Activated CD8-positive, alpha-beta T cell treated with anti-CD3 and anti-CD28 coated beads, Interleukin-2, amount 10 ng/mL, durations not matched to agents 7 days and 5 days (primary cell): ENCODE measurements around the gene CHMP3. TPM values are rescaled to one million over a fixed set of nuclear protein-coding genes. Genes with fewer than 3 reads are reported as not detected.
"Not testable (repeated sequence)": the region's sequence is repeated elsewhere in the genome, so short reads cannot be mapped to it uniquely, and the experiment has no call there.

Source experiments
- ATAC-seq: fragments of 150-1000 bp; cut with Tn5 transposase; one replicate; pipeline ENCODE4 v1.10.0; 2021; ENCODE audit warnings: moderate library complexity
- CTCF ChIA-PET: fragments of 350-600 bp; sonication (Branson Sonifier 250); formaldehyde crosslinking; loops from one replicate; lab custom pipeline; 2021; ENCODE audit warnings: antibody characterized with exemption; lab: Charles Lee
- POLR2A ChIA-PET: fragments of 350-600 bp; sonication (Branson Sonifier 250); formaldehyde crosslinking; loops from one replicate; lab custom pipeline; 2021; ENCODE audit warnings: antibody characterized with exemption; lab: Charles Lee
- DNase-seq: peaks from one replicate; pipeline ENCODE4 v3.0.0-alpha.2; 2020
- H3K27ac Mint-ChIP-seq: one replicate; pipeline ENCODE4 v1.8.0; 2021; ENCODE audit warnings: mild to moderate bottlenecking, mixed read lengths
- H3K27me3 Mint-ChIP-seq: one replicate; pipeline ENCODE4 v1.8.0; 2021; ENCODE audit warnings: low read depth, mixed read lengths
- H3K36me3 Mint-ChIP-seq: one replicate; pipeline ENCODE4 v1.8.0; 2021; ENCODE audit warnings: low read depth, mixed read lengths
- H3K4me1 Mint-ChIP-seq: one replicate; pipeline ENCODE4 v1.8.0; 2021; ENCODE audit warnings: low read depth, mixed read lengths
- H3K4me3 Mint-ChIP-seq: one replicate; pipeline ENCODE4 v1.8.0; 2021; ENCODE audit warnings: mild to moderate bottlenecking, mixed read lengths
- H3K9me3 Mint-ChIP-seq: one replicate; pipeline ENCODE4 v1.8.0; 2022; ENCODE audit warnings: mixed read lengths; ENCODE audit not compliant: insufficient read depth
- total RNA-seq, 2 experiments: library from RNA; stranded (reverse); gene quantifications; one replicate each; pipeline ENCODE4 v1.2.3, GENCODE V29; 2021

CHMP3 gene
- total RNA-seq, 2 experiments from 2014 or later = 38.4 to 39.9 TPM

DNA sequence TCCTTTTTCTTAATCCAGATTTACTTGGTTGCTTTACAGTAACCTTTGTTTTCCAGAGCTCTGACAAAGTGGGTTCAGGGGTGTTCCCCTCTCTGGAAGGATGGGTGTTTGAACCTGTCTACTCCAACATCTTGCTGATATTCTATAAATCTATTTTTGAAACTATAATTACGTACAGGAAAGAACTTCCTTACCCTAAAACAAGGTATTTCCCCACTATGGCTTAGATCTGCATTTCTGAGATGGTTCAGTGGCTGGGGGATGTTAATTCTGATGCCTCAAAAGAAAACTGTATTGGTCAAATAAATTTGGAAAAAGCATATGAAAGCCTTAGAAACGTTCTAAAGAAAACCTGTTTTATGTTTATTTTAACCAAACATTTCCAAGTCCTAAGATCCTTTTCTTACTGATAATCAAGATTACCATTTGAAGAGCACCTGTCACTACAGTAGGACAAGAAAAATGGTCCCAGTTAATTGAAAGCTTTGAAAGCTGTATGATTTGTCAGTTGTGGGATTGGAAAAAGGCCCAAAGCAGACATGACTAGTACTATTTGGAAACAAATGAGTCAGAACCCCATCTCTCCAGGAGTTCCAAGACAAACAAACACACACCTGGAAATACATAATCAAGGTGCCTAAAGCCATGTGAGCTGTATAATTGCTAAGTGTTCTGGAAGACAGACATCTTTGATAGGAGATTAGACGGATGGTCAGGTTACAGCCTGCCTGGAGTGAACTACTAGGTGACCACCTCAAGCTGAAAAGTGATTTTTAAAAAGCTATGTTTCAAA, 64.6 kb downstream of the CHMP3 start:
- ATAC-seq (no peak), DNase-seq (no peak)
- CTCF ChIA-PET = interaction anchor here (1.4 kb wide), 1 partner anchor 9 kb away, joined by 3 read pairs; no protein-coding TSS in a partner anchor
- peaks cover 35% of the 10 kb centered on the region for H3K9me3 Mint-ChIP-seq
- H3K4me1 Mint-ChIP-seq = peaks cover 3% of the 10 kb centered on the region
- H3K27ac Mint-ChIP-seq = no peak overlapping the region
- H3K27me3 Mint-ChIP-seq = no peaks in the 10 kb centered on the region
- H3K4me3 Mint-ChIP-seq = no peak overlapping the region
- POLR2A ChIA-PET = interaction anchor here (1.0 kb wide), 1 partner anchor 31 kb away, joined by 3 read pairs; no protein-coding TSS in a partner anchor
- H3K36me3 Mint-ChIP-seq = peaks cover 97% of the 10 kb centered on the region

DNA sequence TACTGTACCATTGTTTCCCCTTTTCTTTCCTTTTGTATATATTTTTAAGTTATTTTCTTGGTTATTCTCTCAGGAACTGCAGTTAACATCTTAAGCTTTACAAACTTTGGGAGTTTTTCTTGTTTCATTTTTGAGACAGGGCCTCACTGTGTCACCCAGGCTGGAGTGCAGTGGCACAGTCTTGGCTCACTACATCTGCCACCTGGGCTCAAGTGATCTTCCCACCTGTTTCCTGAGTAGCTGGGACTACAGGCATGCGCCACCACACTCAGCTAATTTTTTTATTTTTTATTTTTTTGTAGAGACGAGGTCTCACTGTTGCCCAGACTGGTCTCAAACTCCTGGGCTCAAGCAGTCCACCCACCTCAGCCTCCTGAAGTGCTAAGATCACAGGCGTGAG, 66.9 kb downstream of the CHMP3 start:
- DNase-seq, H3K4me1 Mint-ChIP-seq, POLR2A ChIA-PET, H3K27ac Mint-ChIP-seq, H3K4me3 Mint-ChIP-seq, ATAC-seq, H3K27me3 Mint-ChIP-seq: not testable (repeated sequence)
- H3K9me3 Mint-ChIP-seq = peaks cover 35% of the 10 kb centered on the region
- CTCF ChIA-PET = interaction anchor here (1.1 to 1.3 kb wide), 2 partner anchors 15 to 78 kb away, joined by 3 read pairs; no protein-coding TSS in a partner anchor
- peaks cover 91% of the 10 kb centered on the region for H3K36me3 Mint-ChIP-seq

DNA sequence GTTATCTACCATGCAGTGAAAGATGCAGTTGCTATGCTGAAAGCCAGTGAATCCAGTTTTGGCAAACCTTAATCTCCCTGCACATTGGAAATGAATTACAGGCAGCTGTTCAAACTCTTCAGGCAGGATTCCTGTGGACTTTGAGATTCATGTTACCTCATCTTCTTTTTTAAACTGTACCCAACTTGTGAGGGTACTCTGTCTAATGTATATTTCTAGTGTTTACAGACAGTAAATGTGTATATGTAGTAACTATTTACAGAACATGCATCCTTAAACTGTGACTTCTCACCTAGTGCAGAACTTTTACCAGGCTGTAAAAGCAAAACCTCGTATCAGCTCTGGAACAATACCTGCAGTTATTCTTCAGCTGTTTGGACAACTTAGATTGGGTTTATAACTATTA, 71.2 kb downstream of the CHMP3 start:
- Mint-ChIP-seq H3K36me3 (peaks cover 86% of the 10 kb centered on the region), H3K9me3 (peaks cover 7% of the 10 kb centered on the region), H3K27ac (no peak overlapping the region), H3K4me1 (peaks cover 3% of the 10 kb centered on the region), H3K27me3 (no peaks in the 10 kb centered on the region), H3K4me3 (no peak overlapping the region)
- DNase-seq (no peak), ATAC-seq (no peak)
- ChIA-PET POLR2A (no interaction called here), CTCF (no interaction called here)

GRCh38 chr2:86491088-86491487, 72.2 kb downstream of the CHMP3 start:
- Mint-ChIP-seq H3K9me3 (peaks cover 5% of the 10 kb centered on the region), H3K27me3 (no peaks in the 10 kb centered on the region), H3K27ac (no peak overlapping the region), H3K4me1 (peaks cover 3% of the 10 kb centered on the region), H3K4me3 (no peak overlapping the region), H3K36me3 (peaks cover 86% of the 10 kb centered on the region)
- CTCF ChIA-PET = interaction anchor here (1.0 kb wide), 1 partner anchor 12 kb away, joined by 3 read pairs; no protein-coding TSS in a partner anchor
- POLR2A ChIA-PET = no interaction called here
- no peak for DNase-seq
- no peak for ATAC-seq

DNA sequence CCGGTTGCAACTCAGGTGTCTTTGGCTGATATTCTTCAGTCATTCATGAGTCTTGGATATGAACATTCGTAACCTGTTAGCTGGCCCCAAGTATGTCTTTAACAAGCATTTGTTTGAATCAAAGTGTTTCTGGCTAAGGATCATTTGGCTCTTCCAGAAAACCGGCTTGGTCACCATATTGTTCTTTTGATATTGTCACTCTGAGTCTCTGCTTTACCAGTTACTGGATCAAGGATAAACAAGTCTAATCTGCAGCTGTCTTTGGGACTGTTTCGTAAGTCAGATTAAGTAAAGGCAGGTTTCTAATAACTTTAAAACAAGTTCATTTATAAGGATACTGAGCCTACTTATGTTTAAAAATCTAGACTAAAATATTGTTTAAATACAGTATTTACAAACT, 73.0 kb downstream of the CHMP3 start:
- DNase-seq (no peak), ATAC-seq (no peak)
- CTCF ChIA-PET = interaction anchor here (1.0 kb wide), 1 partner anchor 11 kb away, joined by 3 read pairs; no protein-coding TSS in a partner anchor
- Mint-ChIP-seq H3K27me3 (no peaks in the 10 kb centered on the region), H3K4me1 (peaks cover 7% of the 10 kb centered on the region), H3K4me3 (no peak overlapping the region), H3K36me3 (peaks cover 86% of the 10 kb centered on the region), H3K9me3 (no peaks in the 10 kb centered on the region), H3K27ac (peak overlapping the region; percentile 41)
- POLR2A ChIA-PET = no interaction called here

DNA sequence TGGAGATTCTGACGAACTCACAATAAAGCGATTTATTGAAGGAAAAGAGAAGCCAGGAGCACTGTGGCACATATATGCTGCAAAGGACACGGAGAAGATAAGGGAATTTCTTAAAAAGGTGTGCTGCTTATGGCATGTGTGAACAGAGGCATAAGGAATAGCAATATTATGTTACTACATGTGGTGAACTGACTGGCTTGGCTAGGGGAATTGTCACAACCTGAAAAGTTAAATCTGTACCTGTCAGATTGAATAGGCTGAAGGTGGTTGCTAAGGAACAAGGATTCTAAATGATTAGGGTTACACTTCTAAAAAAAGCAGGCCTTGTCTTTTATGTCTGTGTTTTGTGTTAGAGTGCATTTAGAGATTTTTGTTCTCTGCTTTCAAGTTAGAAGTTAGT, 73.7 kb downstream of the CHMP3 start:
- DNase-seq (no peak), ATAC-seq (no peak)
- Mint-ChIP-seq H3K27ac (peak overlapping the region; percentile 41), H3K27me3 (no peaks in the 10 kb centered on the region), H3K4me3 (no peak overlapping the region), H3K36me3 (peaks cover 86% of the 10 kb centered on the region), H3K4me1 (peaks cover 7% of the 10 kb centered on the region), H3K9me3 (no peaks in the 10 kb centered on the region)
- ChIA-PET POLR2A (interaction anchor here (1.3 kb wide), 1 partner anchor 10 kb away, joined by 3 read pairs; no protein-coding TSS in a partner anchor), CTCF (no interaction called here)

GRCh38 chr2:86488561-86489250, 74.5 kb downstream of the CHMP3 start:
- Mint-ChIP-seq H3K4me1 (peaks cover 8% of the 10 kb centered on the region), H3K27ac (no peak overlapping the region), H3K4me3 (no peak overlapping the region), H3K36me3 (peaks cover 87% of the 10 kb centered on the region), H3K9me3 (no peaks in the 10 kb centered on the region), H3K27me3 (no peaks in the 10 kb centered on the region)
- ATAC-seq (no peak), DNase-seq (no peak)
- ChIA-PET CTCF (no interaction called here), POLR2A (interaction anchor here (1.3 kb wide), 1 partner anchor 9 kb away, joined by 3 read pairs; no protein-coding TSS in a partner anchor)

DNA sequence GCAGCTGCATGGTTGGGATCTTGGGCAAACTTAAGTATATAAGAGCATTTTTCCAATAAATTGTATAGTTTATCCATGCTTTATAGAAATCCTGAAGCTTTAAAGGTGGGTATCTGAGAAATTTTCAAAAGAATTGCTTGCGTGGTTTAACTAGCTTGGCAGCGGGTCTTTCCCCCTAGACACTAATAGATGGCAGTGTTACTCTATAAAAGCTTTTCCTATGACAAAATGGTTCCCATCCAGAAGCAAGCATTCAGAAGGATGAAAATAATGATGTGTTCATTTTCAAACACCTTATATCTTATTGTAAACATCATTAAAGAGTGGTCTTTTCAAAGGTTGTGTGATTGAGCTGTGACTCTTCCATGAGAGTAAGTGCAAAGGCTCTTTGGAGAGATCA, 76.2 kb downstream of the CHMP3 start:
- peaks cover 94% of the 10 kb centered on the region for H3K36me3 Mint-ChIP-seq
- no peak overlapping the region for H3K4me3 Mint-ChIP-seq
- ATAC-seq = no peak
- peaks cover 13% of the 10 kb centered on the region for H3K4me1 Mint-ChIP-seq
- DNase-seq = no peak
- POLR2A ChIA-PET = interaction anchor here (0.9 to 1.3 kb wide), 2 partner anchors 46 to 75 kb away, joined by 3 to 4 read pairs; partner anchors contain the start of gene KDM3A
- no peaks in the 10 kb centered on the region for H3K9me3 Mint-ChIP-seq
- CTCF ChIA-PET = interaction anchor here (0.9 to 1.6 kb wide), 3 partner anchors 44 to 265 kb away, joined by 3 to 4 read pairs (median 3); no protein-coding TSS in a partner anchor
- no peaks in the 10 kb centered on the region for H3K27me3 Mint-ChIP-seq
- H3K27ac Mint-ChIP-seq = no peak overlapping the region

DNA sequence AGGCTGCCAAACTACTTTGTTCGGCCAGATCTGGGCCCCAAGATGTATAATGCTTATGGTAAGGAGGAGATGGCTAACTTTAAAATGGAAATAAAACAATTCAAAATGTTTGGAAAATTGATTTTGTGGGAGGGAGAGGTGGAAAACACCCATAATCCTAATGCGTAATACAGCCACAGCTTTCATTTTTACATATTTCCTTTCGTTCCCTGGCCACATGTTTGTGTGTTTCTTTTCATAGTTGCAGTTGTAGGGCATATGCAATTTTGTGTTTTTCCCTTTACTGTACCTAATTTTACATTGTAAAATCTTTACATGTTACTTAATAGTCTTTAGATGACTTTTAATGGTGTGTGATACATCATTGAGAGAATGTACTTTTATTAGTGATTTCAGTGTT, 77.4 kb downstream of the CHMP3 start:
- no peak overlapping the region for H3K4me3 Mint-ChIP-seq
- H3K36me3 Mint-ChIP-seq = peaks cover 91% of the 10 kb centered on the region
- no peaks in the 10 kb centered on the region for H3K9me3 Mint-ChIP-seq
- ChIA-PET POLR2A (no interaction called here), CTCF (no interaction called here)
- peaks cover 22% of the 10 kb centered on the region for H3K4me1 Mint-ChIP-seq
- no peaks in the 10 kb centered on the region for H3K27me3 Mint-ChIP-seq
- no peak for DNase-seq
- ATAC-seq = no peak
- H3K27ac Mint-ChIP-seq = no peak overlapping the region

DNA sequence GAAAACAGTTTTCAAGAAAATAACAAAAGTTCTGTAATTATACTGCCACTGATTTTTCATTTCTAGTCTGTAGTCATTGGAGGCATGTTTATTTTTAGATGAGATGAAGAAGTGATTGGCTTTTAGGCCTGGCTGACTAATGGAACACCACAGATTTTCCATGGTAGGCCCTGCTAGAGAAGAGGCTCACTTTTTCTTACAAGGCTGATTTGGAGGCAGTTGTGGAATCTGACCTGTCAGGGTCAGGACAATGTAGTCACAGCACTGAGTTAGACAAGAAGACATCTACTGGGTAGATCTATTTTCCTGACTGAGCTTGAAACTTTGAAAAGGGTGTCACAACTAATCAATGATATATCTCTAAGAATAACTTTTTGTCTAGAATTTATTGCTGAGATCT, 78.1 kb downstream of the CHMP3 start:
- peaks cover 24% of the 10 kb centered on the region for H3K4me1 Mint-ChIP-seq
- no peak overlapping the region for H3K27ac Mint-ChIP-seq
- H3K36me3 Mint-ChIP-seq = peaks cover 91% of the 10 kb centered on the region
- no peaks in the 10 kb centered on the region for H3K27me3 Mint-ChIP-seq
- no peaks in the 10 kb centered on the region for H3K9me3 Mint-ChIP-seq
- ATAC-seq (no peak), DNase-seq (no peak)
- ChIA-PET CTCF (no interaction called here), POLR2A (no interaction called here)
- H3K4me3 Mint-ChIP-seq = no peak overlapping the region

DNA sequence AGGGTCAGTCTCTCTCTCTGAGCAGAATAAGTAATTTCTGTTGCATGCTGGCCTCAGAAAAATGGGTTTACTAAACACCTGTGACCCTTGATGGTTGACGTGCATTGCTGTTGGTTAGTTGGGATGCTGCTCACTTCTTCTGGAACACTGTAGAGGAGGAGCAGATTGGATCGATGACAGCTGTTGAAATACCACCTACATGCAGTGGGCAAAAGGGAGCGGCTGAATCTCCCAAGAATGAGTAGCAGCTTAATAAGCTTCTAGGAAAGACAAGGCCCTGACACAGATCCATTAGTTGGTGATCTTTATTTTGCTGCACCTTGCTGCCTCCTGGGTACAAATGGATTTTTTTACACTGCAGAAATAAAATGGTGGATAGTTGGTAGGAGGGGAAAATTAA, 78.9 kb downstream of the CHMP3 start:
- POLR2A ChIA-PET = no interaction called here
- Mint-ChIP-seq H3K9me3 (no peaks in the 10 kb centered on the region), H3K4me1 (peaks cover 24% of the 10 kb centered on the region), H3K27ac (no peak overlapping the region), H3K4me3 (no peak overlapping the region), H3K27me3 (no peaks in the 10 kb centered on the region), H3K36me3 (peaks cover 91% of the 10 kb centered on the region)
- ATAC-seq (no peak), DNase-seq (no peak)
- CTCF ChIA-PET = no interaction called here

- H3K4me1 Mint-ChIP-seq = peaks cover 24% of the 10 kb centered on the region
- DNase-seq = no peak
Measured at GRCh38 chr2:86482034-86482433, 81.2 kb downstream of the CHMP3 start.

More at GRCh38 chr2:86482034-86482433, 81.2 kb downstream of the CHMP3 start:
- no peaks in the 10 kb centered on the region for H3K9me3 Mint-ChIP-seq
- H3K27me3 Mint-ChIP-seq = no peaks in the 10 kb centered on the region
- ChIA-PET POLR2A (no interaction called here), CTCF (no interaction called here)
- peak; percentile 42 for ATAC-seq
- H3K4me3 Mint-ChIP-seq = no peak overlapping the region
- peaks cover 93% of the 10 kb centered on the region for H3K36me3 Mint-ChIP-seq
- peak overlapping the region; percentile 56 for H3K27ac Mint-ChIP-seq
